ENCODE measurements around the gene FCGR3A. TPM values are rescaled to one million over a fixed set of nuclear protein-coding genes. Genes with fewer than 3 reads are reported as not detected.
"Not testable (repeated sequence)": the region's sequence is repeated elsewhere in the genome, so short reads cannot be mapped to it uniquely, and the experiment has no call there.

FCGR3A gene
- total RNA-seq, 1 experiment from 2014 or later = not detected

DNA sequence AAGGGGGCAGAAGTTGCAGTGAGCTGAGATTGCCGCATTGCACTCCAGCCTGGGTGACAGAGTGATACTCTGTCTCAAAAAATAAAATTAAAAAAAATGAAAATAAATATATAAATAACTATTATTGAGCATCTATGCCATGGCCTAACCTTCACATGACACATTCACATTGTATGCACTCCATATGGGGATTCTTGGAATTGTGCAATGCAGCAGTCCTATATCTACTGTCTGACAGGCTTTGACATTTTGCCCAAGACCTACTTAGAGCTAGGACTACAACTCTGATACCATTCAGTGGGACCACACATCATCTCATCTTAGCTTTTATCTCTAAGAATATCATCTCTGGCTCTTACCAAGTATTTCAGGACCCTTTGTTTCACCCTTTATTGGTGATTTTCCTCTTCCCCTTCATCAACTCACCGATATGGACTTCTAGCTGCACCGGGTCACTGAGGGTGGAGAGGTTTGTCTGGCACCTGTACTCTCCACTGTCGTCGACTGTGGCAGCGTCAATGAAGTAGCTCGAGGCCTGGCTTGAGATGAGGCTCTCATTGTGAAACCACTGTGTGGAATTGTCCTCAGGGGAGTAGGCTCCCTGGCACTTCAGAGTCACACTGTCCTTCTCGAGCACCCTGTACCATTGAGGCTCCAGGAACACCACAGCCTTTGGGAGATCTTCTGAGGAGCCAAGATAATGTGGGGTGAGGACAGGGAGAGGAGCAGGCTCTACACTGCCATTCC is 1.4 kb downstream of the FCGR3A start:
- H3K9me3 Mint-ChIP-seq (ENCODE audit: low read depth, unreplicated experiment); H3K4me1 Mint-ChIP-seq (ENCODE audit: low read depth, unreplicated experiment); CTCF ChIA-PET; H3K27ac Mint-ChIP-seq (ENCODE audit: unreplicated experiment); H3K4me3 Mint-ChIP-seq (ENCODE audit: low read depth, unreplicated experiment); H3K36me3 Mint-ChIP-seq (ENCODE audit: insufficient read depth, unreplicated experiment); BruUV-seq (replicated peaks); H3K27me3 Mint-ChIP-seq (ENCODE audit: unreplicated experiment); DNase-seq: not testable (repeated sequence)
- intact Hi-C loops (cut with micrococcal nuclease; ENCODE audit: unreplicated experiment) = loop anchor here (10.0 kb wide), 1 partner anchor 77 kb away; no protein-coding TSS in a partner anchor

GRCh38 chr1:161545005-161545731 is 4.5 kb downstream of the FCGR3A start:
- BruUV-seq (replicated peaks); H3K9me3 Mint-ChIP-seq (ENCODE audit: low read depth, unreplicated experiment); DNase-seq; H3K36me3 Mint-ChIP-seq (ENCODE audit: insufficient read depth, unreplicated experiment); H3K4me3 Mint-ChIP-seq (ENCODE audit: low read depth, unreplicated experiment); CTCF ChIA-PET; H3K4me1 Mint-ChIP-seq (ENCODE audit: low read depth, unreplicated experiment); H3K27ac Mint-ChIP-seq (ENCODE audit: unreplicated experiment): not testable (repeated sequence)
- H3K27me3 Mint-ChIP-seq (ENCODE audit: unreplicated experiment) = peaks cover 26% of the 10 kb centered on the region
- intact Hi-C loops (cut with micrococcal nuclease; ENCODE audit: unreplicated experiment) = loop anchor here (10.0 kb wide), 1 partner anchor 80 kb away; no protein-coding TSS in a partner anchor

DNA sequence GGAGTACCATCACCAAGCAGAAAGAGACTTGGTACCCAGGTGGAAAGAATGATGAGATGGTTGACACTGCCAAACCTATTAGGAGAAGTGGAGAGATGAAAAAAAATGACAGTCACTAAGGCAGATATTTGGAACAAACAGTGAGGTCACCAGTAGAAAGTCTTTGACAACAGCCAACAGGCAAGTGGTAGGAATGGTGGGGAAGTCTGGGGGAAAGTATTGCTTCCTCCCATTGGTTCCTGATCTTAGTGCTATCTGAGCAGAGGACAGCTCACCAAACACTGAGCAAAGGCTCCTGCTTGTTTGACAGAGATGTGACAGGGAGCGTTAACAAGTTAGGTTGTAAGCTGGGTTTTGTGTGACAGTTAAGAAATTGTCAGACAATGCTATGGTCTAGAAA is 6.5 kb downstream of the FCGR3A start:
- DNase-seq; H3K9me3 Mint-ChIP-seq (ENCODE audit: low read depth, unreplicated experiment); H3K27ac Mint-ChIP-seq (ENCODE audit: unreplicated experiment); BruUV-seq (replicated peaks); H3K4me3 Mint-ChIP-seq (ENCODE audit: low read depth, unreplicated experiment); H3K4me1 Mint-ChIP-seq (ENCODE audit: low read depth, unreplicated experiment); CTCF ChIA-PET: not testable (repeated sequence)
- peaks cover 17% of the 10 kb centered on the region for H3K36me3 Mint-ChIP-seq (ENCODE audit: insufficient read depth, unreplicated experiment)
- H3K27me3 Mint-ChIP-seq (ENCODE audit: unreplicated experiment) = peaks cover 26% of the 10 kb centered on the region
- intact Hi-C loops (cut with micrococcal nuclease; ENCODE audit: unreplicated experiment) = loop anchor here (10.0 kb wide), 1 partner anchor 82 kb away; no protein-coding TSS in a partner anchor

DNA sequence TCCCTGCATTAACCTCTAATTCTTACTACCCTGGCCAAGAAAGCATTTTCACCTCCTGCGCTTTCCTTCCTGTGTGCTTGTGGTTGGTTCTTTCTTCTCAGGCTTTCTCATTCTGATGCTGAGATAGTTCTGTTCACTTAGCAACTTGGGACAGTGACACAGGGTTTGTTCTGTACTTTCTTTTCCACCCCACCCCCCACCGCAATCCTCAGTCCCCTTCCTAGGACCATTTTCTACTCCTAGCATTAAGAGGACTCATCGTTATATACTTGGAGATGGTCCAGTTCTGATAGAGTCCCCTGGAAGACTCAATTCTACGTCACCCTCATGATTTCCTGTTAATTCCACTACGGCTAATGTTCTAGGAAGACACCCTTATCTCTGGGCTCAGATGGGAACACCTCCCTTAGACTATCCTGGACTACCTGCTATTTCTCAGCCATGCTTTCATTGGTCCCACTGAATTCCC is 7.5 kb downstream of the FCGR3A start:
- BruUV-seq (replicated peaks); H3K4me3 Mint-ChIP-seq (ENCODE audit: low read depth, unreplicated experiment); H3K27ac Mint-ChIP-seq (ENCODE audit: unreplicated experiment); H3K4me1 Mint-ChIP-seq (ENCODE audit: low read depth, unreplicated experiment); CTCF ChIA-PET; DNase-seq; H3K9me3 Mint-ChIP-seq (ENCODE audit: low read depth, unreplicated experiment): not testable (repeated sequence)
- Mint-ChIP-seq H3K27me3 (ENCODE audit: unreplicated experiment) (peaks cover 26% of the 10 kb centered on the region), H3K36me3 (ENCODE audit: insufficient read depth, unreplicated experiment) (peaks cover 17% of the 10 kb centered on the region)
- intact Hi-C loops (cut with micrococcal nuclease; ENCODE audit: unreplicated experiment) = loop anchor here (10.0 kb wide), 1 partner anchor 83 kb away; no protein-coding TSS in a partner anchor

- not testable (repeated sequence) for H3K4me1 Mint-ChIP-seq (ENCODE audit: low read depth, unreplicated experiment); BruUV-seq (replicated peaks); H3K9me3 Mint-ChIP-seq (ENCODE audit: low read depth, unreplicated experiment)
- peaks cover 17% of the 10 kb centered on the region for H3K36me3 Mint-ChIP-seq (ENCODE audit: insufficient read depth, unreplicated experiment)
- H3K27ac Mint-ChIP-seq (ENCODE audit: unreplicated experiment) = peak overlapping the region; percentile 97
- peak; percentile 33 for DNase-seq
- CTCF ChIA-PET = interaction anchor here (1.5 kb wide), 1 partner anchor 198 kb away, joined by 3 read pairs; no protein-coding TSS in a partner anchor
- peak overlapping the region; percentile 92 for H3K4me3 Mint-ChIP-seq (ENCODE audit: low read depth, unreplicated experiment)
- H3K27me3 Mint-ChIP-seq (ENCODE audit: unreplicated experiment) = peaks cover 26% of the 10 kb centered on the region
- intact Hi-C loops (cut with micrococcal nuclease; ENCODE audit: unreplicated experiment) = loop anchor here (10.0 kb wide), 1 partner anchor 84 kb away; no protein-coding TSS in a partner anchor
Measured at GRCh38 chr1:161540570-161540960, 9.1 kb downstream of the FCGR3A start.

DNA sequence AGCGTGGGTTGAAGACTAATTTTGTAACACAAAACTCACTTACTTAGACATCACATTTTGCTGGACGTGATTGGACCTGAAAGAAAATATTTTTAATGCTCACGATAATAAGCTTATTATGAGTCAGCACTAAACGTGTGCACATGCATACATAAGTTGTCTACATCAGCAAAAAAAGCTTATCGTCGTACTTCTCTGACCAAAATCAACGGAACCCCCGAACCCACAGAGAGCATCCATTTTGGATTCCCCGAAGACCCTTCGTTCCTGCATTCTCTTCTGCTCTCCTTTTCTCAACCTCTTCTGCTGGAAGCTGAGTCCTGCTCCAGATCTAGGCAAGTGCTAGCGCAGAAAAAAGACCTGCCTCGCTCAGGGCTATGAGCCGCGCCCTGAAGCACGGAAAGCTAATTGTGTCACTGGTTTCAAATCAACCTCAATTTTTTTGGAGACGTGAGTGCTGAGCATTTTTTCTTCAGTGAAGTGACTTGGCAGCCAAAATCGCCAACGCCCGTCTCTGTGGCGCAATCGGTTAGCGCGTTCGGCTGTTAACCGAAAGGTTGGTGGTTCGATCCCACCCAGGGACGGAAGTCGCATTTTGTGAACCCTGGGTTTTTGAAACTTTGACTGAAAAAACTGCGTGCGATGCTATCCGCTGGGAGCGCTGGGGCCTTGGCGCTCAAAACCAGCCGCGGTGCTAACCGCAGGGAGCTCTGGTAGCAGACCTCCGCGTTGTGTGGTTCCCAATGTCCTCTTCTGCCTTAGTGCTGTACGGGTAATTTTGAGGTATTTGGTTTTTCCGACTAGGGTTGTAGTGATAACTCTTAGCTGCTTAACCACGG is 9.7 kb downstream of the FCGR3A start:
- not testable (repeated sequence) for H3K9me3 Mint-ChIP-seq (ENCODE audit: low read depth, unreplicated experiment); H3K4me1 Mint-ChIP-seq (ENCODE audit: low read depth, unreplicated experiment)
- H3K36me3 Mint-ChIP-seq (ENCODE audit: insufficient read depth, unreplicated experiment) = peaks cover 17% of the 10 kb centered on the region
- DNase-seq = peak; percentile 88
- intact Hi-C loops (cut with micrococcal nuclease; ENCODE audit: unreplicated experiment) = loop anchor here (10.0 kb wide), 1 partner anchor 85 kb away; no protein-coding TSS in a partner anchor
- BruUV-seq (replicated peaks) = TSS peak; percentile 100
- H3K27ac Mint-ChIP-seq (ENCODE audit: unreplicated experiment) = peak overlapping the region; percentile 97
- CTCF ChIA-PET = interaction anchor here (1.5 kb wide), 1 partner anchor 199 kb away, joined by 3 read pairs; no protein-coding TSS in a partner anchor
- H3K27me3 Mint-ChIP-seq (ENCODE audit: unreplicated experiment) = peaks cover 26% of the 10 kb centered on the region
- H3K4me3 Mint-ChIP-seq (ENCODE audit: low read depth, unreplicated experiment) = peak overlapping the region; percentile 92

- not testable (repeated sequence) for BruUV-seq (replicated peaks); H3K4me1 Mint-ChIP-seq (ENCODE audit: low read depth, unreplicated experiment)
- CTCF ChIA-PET = interaction anchor here (1.5 kb wide), 1 partner anchor 200 kb away, joined by 3 read pairs; no protein-coding TSS in a partner anchor
Measured at GRCh38 chr1:161538925-161539479, 10.6 kb downstream of the FCGR3A start.

GRCh38 chr1:161537068-161537669 is 12.4 kb downstream of the FCGR3A start:
- intact Hi-C loops (cut with micrococcal nuclease; ENCODE audit: unreplicated experiment); CTCF ChIA-PET; H3K4me1 Mint-ChIP-seq (ENCODE audit: low read depth, unreplicated experiment); H3K9me3 Mint-ChIP-seq (ENCODE audit: low read depth, unreplicated experiment); H3K27ac Mint-ChIP-seq (ENCODE audit: unreplicated experiment); DNase-seq; BruUV-seq (replicated peaks); H3K4me3 Mint-ChIP-seq (ENCODE audit: low read depth, unreplicated experiment): not testable (repeated sequence)
- peaks cover 17% of the 10 kb centered on the region for H3K36me3 Mint-ChIP-seq (ENCODE audit: insufficient read depth, unreplicated experiment)
- H3K27me3 Mint-ChIP-seq (ENCODE audit: unreplicated experiment) = peaks cover 10% of the 10 kb centered on the region

More at GRCh38 chr1:161538925-161539479, 10.6 kb downstream of the FCGR3A start:
- DNase-seq; intact Hi-C loops (cut with micrococcal nuclease; ENCODE audit: unreplicated experiment); H3K27ac Mint-ChIP-seq (ENCODE audit: unreplicated experiment); H3K9me3 Mint-ChIP-seq (ENCODE audit: low read depth, unreplicated experiment): not testable (repeated sequence)
- peaks cover 26% of the 10 kb centered on the region for H3K27me3 Mint-ChIP-seq (ENCODE audit: unreplicated experiment)
- H3K4me3 Mint-ChIP-seq (ENCODE audit: low read depth, unreplicated experiment) = peak overlapping the region; percentile 92
- H3K36me3 Mint-ChIP-seq (ENCODE audit: insufficient read depth, unreplicated experiment) = peaks cover 17% of the 10 kb centered on the region
